ENCODE data around the gene ORC6.

DNA sequence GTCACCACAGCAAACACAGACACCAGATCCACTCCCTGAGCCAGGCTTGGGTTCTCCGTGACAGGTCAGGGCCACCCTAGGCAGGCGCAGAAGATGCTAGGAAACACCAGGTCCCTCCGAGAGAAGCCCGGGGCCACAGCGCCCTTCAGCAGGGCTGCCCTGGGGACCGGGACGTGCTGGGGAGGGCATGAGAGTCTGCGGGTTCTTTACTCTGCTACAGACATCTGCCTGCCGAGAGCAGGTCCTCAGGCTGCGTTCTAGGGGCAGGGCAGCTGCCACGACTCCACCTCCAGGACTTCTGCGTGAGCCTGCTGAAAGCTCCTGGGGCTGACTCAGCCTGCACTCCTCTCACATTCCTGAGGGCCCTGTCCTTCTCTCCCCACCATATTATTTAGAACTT lies 47.2 kb downstream of the ORC6 start:
- TF ChIP-seq EZH2 (IDR thresholded peaks at IDR 0.05; ENCODE audit: insufficient read depth, poor library complexity, severe bottlenecking) = no peak
- TF ChIP-seq EZH2phosphoT487 (IDR thresholded peaks at IDR 0.05; ENCODE audit: insufficient read depth, low read depth) = no peak

All from GM23248 (cell line).